ENCODE data around the gene UBTD2. TPM values are rescaled to one million over a fixed set of nuclear protein-coding genes. Genes with fewer than 3 reads are reported as not detected.

Gene UBTD2
- total RNA-seq, 1 donor from 2014 or later = 9.0 TPM

DNA sequence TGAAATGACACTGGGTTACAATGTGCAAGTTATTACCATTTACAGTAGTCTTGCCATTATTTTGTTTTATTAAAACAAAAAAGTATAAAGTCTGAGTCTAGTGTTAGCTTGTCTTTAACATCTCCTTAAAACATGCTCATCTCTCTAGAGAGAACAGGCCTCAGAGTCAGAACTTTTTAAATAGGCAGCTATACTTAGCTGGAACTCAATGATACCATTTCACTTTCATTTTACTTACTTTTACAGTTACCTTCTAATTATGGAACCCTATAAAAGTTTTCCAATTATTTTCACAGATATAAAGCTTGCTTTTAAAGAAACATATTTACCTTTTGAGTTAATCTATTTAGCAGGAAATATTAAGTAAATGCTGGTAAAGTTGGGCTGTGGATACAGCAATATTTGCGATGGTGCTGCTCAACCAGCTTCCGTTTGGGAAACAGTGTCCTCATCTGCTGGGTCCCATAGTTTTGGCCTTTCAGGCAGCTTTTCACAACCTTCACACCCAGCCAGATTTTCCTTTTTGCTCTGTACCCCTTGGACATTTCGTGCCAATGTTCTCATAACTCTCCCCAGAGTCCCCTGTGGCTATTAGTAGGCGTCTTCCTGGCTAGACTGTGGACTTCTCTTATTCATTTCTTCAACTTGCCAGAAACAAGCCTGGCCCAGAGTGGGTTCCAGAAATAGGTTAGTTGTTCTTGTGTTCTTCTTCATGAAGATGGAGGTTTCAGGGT lies 36.3 kb upstream of the UBTD2 start:
- H3K27ac Mint-ChIP-seq = no peak overlapping the region

DNA sequence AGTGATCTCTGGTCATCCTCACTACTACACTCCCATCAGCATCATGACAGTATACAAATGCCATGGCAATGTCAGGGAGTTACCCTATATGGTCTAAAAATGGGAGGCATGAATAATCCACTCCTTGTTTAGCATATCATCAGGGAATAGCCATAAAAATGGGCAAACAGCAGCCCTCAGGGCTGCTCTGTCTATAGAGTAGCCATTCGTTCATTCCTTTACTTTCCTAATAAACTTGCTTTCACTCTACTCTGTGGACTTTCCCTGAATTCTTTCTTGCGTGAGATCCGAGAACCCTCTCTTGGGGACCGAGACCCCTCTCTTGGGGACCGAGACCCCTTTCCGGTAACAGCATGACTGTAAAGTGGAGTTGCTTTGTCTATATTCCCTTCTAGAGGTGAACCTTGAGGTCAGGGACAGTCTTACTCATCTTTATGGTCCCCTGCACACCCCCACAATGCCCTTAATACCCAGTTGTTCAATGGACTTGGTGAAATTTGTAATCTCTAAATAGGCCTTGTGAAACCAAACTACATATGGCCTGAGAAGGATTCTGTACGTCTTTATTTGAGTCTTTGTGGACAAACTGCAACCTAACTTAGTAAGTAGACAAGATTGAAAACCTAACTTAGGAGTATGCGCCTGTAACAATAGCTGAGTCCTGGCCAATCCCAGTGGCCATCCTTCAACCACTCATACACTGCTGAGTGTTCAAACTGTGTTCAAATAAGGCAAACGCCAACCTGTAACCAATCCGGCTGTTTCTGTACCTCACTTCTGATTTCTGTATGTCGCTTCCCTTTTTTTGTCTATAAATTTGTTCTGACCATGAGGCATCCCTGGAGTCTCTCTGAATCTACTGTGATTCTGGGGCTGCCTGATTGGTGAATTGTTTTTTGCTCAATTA lies 32.3 kb upstream of the UBTD2 start:
- Mint-ChIP-seq H3K36me3 (ENCODE audit: low read depth) (no peaks in the 10 kb centered on the region), H3K27ac (no peak overlapping the region), H3K27me3 (no peaks in the 10 kb centered on the region), H3K4me1 (peaks cover 2% of the 10 kb centered on the region), H3K4me3 (no peak overlapping the region), H3K9me3 (no peaks in the 10 kb centered on the region)
- POLR2A ChIA-PET = no interaction called here
- TF ChIP-seq, protein P1, sequence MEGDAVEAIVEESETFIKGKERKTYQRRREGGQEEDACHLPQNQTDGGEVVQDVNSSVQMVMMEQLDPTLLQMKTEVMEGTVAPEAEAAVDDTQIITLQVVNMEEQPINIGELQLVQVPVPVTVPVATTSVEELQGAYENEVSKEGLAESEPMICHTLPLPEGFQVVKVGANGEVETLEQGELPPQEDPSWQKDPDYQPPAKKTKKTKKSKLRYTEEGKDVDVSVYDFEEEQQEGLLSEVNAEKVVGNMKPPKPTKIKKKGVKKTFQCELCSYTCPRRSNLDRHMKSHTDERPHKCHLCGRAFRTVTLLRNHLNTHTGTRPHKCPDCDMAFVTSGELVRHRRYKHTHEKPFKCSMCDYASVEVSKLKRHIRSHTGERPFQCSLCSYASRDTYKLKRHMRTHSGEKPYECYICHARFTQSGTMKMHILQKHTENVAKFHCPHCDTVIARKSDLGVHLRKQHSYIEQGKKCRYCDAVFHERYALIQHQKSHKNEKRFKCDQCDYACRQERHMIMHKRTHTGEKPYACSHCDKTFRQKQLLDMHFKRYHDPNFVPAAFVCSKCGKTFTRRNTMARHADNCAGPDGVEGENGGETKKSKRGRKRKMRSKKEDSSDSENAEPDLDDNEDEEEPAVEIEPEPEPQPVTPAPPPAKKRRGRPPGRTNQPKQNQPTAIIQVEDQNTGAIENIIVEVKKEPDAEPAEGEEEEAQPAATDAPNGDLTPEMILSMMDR (IDR thresholded peaks at IDR 0.05) = no peak
- ATAC-seq (ENCODE audit: low read depth) = no peak
- DNase-seq = no peak
- intact Hi-C loops (cut with micrococcal nuclease) = no loop called here
- CTCF ChIA-PET = no interaction called here

More for the DNA sequence above, 36.3 kb upstream of the UBTD2 start:
- no peak for ATAC-seq (ENCODE audit: low read depth)
- H3K9me3 Mint-ChIP-seq = no peaks in the 10 kb centered on the region
- TF ChIP-seq, protein P1 (IDR thresholded peaks at IDR 0.05) = no peak
- H3K36me3 Mint-ChIP-seq (ENCODE audit: low read depth) = no peaks in the 10 kb centered on the region
- intact Hi-C loops (cut with micrococcal nuclease) = no loop called here
- peaks cover 21% of the 10 kb centered on the region for H3K4me1 Mint-ChIP-seq
- DNase-seq = no peak
- H3K27me3 Mint-ChIP-seq = no peaks in the 10 kb centered on the region
- CTCF ChIA-PET = no interaction called here
- POLR2A ChIA-PET = no interaction called here
- no peak overlapping the region for H3K4me3 Mint-ChIP-seq

DNA sequence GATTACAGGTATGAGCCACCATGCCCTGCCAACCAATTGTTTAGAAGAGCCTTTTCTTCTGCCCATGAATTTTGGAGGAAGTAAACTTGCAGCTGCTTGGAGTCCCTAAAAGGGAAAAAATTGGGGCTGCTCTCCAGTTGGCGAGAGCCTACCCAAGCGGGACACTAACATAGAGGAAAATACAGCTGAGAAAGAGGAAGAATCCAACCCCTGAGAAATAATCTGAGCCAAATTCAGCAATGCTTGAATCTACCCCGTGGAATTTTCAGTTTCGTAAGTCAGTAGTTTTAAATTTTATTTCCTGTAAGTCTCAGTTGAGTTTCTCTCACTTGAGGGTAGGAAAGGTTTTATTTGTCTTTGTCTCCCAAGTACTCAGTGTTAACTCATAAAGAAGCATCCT lies 30.4 kb upstream of the UBTD2 start:
- H3K4me3 Mint-ChIP-seq = no peak overlapping the region
- intact Hi-C loops (cut with micrococcal nuclease) = no loop called here
- ChIA-PET POLR2A (no interaction called here), CTCF (no interaction called here)
- no peaks in the 10 kb centered on the region for H3K36me3 Mint-ChIP-seq (ENCODE audit: low read depth)
- no peaks in the 10 kb centered on the region for H3K4me1 Mint-ChIP-seq
- DNase-seq (no peak), ATAC-seq (ENCODE audit: low read depth) (no peak)
- H3K27ac Mint-ChIP-seq = no peak overlapping the region
- H3K9me3 Mint-ChIP-seq = no peaks in the 10 kb centered on the region
- no peaks in the 10 kb centered on the region for H3K27me3 Mint-ChIP-seq
- TF ChIP-seq, protein P1 (IDR thresholded peaks at IDR 0.05) = no peak

DNA sequence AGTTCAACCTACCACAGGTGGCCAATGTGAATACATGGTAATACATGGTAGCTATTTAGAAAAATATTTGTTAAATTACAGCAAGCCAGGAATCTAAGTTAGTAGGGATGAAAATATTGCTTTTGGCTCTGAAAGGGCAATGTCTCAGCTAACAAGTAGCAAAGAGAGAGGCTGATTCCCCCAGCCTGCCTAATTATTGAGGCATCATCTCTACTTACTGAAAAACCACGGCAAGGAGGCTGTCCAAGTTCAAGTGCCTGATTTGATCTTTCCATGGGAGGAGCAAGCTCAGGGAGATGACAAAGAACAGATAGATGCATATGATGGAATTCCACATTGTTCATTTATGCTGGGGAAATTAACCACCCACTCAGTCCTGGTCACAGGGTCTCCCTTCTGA lies 28.7 kb upstream of the UBTD2 start:
- no peak for DNase-seq

DNA sequence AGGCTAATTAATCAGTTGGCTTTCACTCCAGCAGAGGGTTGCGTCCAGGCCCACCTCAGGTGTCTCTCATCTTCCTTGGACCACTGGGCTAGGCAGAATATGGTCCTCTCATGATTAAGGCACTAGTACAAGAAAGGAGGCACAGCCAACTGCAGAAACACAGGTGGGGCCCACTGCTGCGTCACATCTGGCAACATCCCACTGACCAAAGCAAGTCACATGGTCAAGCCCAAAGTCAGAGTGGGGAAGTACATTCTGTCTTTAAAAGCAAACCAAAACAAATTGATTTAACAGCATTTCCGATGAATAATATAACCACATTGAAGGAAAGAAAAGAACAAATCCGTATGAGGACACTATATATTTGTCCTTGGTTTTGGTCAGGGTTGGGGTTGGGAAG lies 28.0 kb upstream of the UBTD2 start:
- Mint-ChIP-seq H3K27me3 (no peaks in the 10 kb centered on the region), H3K27ac (no peak overlapping the region), H3K4me3 (no peak overlapping the region), H3K4me1 (no peaks in the 10 kb centered on the region), H3K36me3 (ENCODE audit: low read depth) (no peaks in the 10 kb centered on the region), H3K9me3 (no peaks in the 10 kb centered on the region)
- ATAC-seq (ENCODE audit: low read depth) (no peak), DNase-seq (no peak)
- TF ChIP-seq, protein P1 (IDR thresholded peaks at IDR 0.05) = no peak
- ChIA-PET POLR2A (no interaction called here), CTCF (no interaction called here)
- intact Hi-C loops (cut with micrococcal nuclease) = no loop called here

More for the DNA sequence above, 28.7 kb upstream of the UBTD2 start:
- Mint-ChIP-seq H3K27me3 (no peaks in the 10 kb centered on the region), H3K27ac (no peak overlapping the region), H3K36me3 (ENCODE audit: low read depth) (no peaks in the 10 kb centered on the region), H3K4me1 (no peaks in the 10 kb centered on the region), H3K9me3 (no peaks in the 10 kb centered on the region), H3K4me3 (no peak overlapping the region)
- TF ChIP-seq, protein P1 (IDR thresholded peaks at IDR 0.05) = no peak
- POLR2A ChIA-PET = no interaction called here
- intact Hi-C loops (cut with micrococcal nuclease) = no loop called here
- CTCF ChIA-PET = no interaction called here
- ATAC-seq (ENCODE audit: low read depth) = no peak

Measured in activated B cell treated with CpG ODN at 0.5 μM for 24 hours (primary cell).